GM21786 (cell line): ENCODE data around the gene PSME3IP1.

Experiments used
- ATAC-seq: cut with Tn5 transposase; IDR thresholded peaks from one replicate; pipeline ENCODE4 v1.9.1; 2021; ENCODE audit not compliant: unreplicated experiment

The PSME3IP1 gene

GRCh38 chr16:57104706-57105105, 81.1 kb downstream of the PSME3IP1 start:
- ATAC-seq = no peak

DNA sequence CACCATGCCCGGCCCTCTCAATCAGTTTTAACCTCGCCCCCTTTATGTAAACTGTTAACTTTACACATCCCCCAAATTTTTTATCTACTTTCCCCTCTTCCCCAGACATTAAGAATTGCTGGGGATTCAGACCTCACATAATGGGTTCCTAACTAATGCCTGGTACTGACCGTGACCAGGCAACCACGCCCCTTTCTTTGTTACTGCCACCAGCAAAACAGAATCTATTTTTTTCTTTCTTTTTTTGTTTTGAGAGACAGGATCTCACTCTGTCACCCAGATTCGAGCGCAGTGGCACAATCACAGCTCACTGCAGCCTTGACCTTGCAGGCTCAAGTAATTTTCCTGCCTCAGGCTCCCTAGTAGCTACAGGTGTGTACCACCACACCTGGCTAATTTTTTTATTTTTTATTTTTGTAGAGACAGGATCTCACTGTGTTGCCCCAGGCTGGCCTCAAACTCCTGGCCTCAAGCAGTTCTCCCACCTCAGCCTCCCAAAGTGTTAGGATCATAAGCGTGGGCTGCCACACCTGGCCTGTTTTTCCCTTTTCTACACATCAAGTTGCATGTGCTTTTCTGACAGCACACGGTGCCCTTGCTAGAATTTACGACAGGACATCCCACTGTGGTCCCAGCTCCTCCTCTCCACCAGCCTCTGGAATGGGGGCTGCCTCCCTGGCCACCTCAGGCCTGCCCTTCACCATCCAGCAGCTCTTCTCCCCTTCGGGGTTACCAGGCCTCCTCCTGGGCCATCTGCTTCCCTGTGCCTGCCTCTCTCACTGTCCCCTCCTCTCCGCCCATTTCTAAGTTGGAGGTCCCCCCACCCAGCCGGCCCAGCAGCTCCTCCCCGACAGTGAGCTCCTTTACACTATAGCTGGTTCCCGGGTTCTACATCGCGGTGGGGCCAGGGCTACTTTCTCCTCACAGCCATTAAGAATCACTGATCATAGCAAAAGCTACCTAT, 82.7 kb downstream of the PSME3IP1 start:
- ATAC-seq = no peak
